ENCODE measurements around the gene CSNK1A1.

GRCh38 chr5:149486726-149487635 lies 64.3 kb downstream of the CSNK1A1 start:
- TF ChIP-seq EP300 (IDR thresholded peaks at IDR 0.05; ENCODE audit: borderline replicate concordance) (no peak), MAX (IDR thresholded peaks at IDR 0.05) (no peak), TCF12 (IDR thresholded peaks at IDR 0.05; ENCODE audit: low read depth) (no peak), TEAD4 (IDR thresholded peaks at IDR 0.05) (no peak), FOXM1 (IDR thresholded peaks at IDR 0.05; ENCODE audit: borderline replicate concordance, low read depth) (no peak), TAF1 (IDR thresholded peaks at IDR 0.05; ENCODE audit: low read depth) (no peak), RAD21 (IDR thresholded peaks at IDR 0.05; ENCODE audit: low read depth) (no peak), ZBTB7A (IDR thresholded peaks at IDR 0.05; ENCODE audit: low read depth) (no peak), CREB1 (IDR thresholded peaks at IDR 0.05; ENCODE audit: low read depth) (no peak), REST (IDR thresholded peaks at IDR 0.05; ENCODE audit: low read depth) (no peak), NFIC (IDR thresholded peaks at IDR 0.05) (no peak)

Data from Ishikawa (cell line).